HG02981 (cell line): ENCODE data around the gene MTMR6.

ENCODE experiments used
- ATAC-seq: cut with Tn5 transposase; IDR thresholded peaks from one replicate; pipeline ENCODE4 v1.9.1; 2021; ENCODE audit warnings: mild to moderate bottlenecking, moderate library complexity; ENCODE audit not compliant: unreplicated experiment

Gene MTMR6

GRCh38 chr13:25281193-25281934, 5.9 kb downstream of the MTMR6 start:
- peak; percentile 66 for ATAC-seq

GRCh38 chr13:25280396-25280795, 6.9 kb downstream of the MTMR6 start:
- no peak for ATAC-seq

- no peak for ATAC-seq
Measured at GRCh38 chr13:25276748-25277147, 10.5 kb downstream of the MTMR6 start.

- ATAC-seq: no peak
Measured at GRCh38 chr13:25268561-25268960, 18.7 kb downstream of the MTMR6 start.

GRCh38 chr13:25267715-25268114, 19.6 kb downstream of the MTMR6 start:
- ATAC-seq: no peak

- no peak for ATAC-seq
Measured at GRCh38 chr13:25266706-25267105, 20.6 kb downstream of the MTMR6 start.

- no peak for ATAC-seq
Measured at GRCh38 chr13:25262261-25262660, 25.0 kb downstream of the MTMR6 start.

- no peak for ATAC-seq
Measured at GRCh38 chr13:25253702-25254101, 33.6 kb downstream of the MTMR6 start.

- no peak for ATAC-seq
Measured at GRCh38 chr13:25252752-25253151, 34.5 kb downstream of the MTMR6 start.

- no peak for ATAC-seq
Measured at GRCh38 chr13:25252225-25252624, 35.1 kb downstream of the MTMR6 start.

GRCh38 chr13:25249001-25249543, 38.2 kb downstream of the MTMR6 start:
- ATAC-seq: no peak

GRCh38 chr13:25248071-25248470, 39.2 kb downstream of the MTMR6 start:
- no peak for ATAC-seq

- no peak for ATAC-seq
Measured at GRCh38 chr13:25247360-25247759, 39.9 kb downstream of the MTMR6 start.

- ATAC-seq: no peak
Measured at GRCh38 chr13:25244123-25244522, 43.2 kb downstream of the MTMR6 start.

GRCh38 chr13:25242956-25243355, 44.3 kb downstream of the MTMR6 start:
- no peak for ATAC-seq

GRCh38 chr13:25241007-25241406, 46.3 kb downstream of the MTMR6 start:
- no peak for ATAC-seq

- no peak for ATAC-seq
Measured at GRCh38 chr13:25237083-25237482, 50.2 kb downstream of the MTMR6 start.

GRCh38 chr13:25233861-25234260, 53.4 kb downstream of the MTMR6 start:
- ATAC-seq: no peak

- ATAC-seq: no peak
Measured at GRCh38 chr13:25232937-25233515, 54.3 kb downstream of the MTMR6 start.

- ATAC-seq: no peak
Measured at GRCh38 chr13:25231517-25231916, 55.8 kb downstream of the MTMR6 start.

- no peak for ATAC-seq
Measured at GRCh38 chr13:25227690-25228089, 59.6 kb downstream of the MTMR6 start.

GRCh38 chr13:25225970-25226369, 61.3 kb downstream of the MTMR6 start:
- no peak for ATAC-seq
